Stomach (tissue), 9 donors: Measurements from ENCODE around the gene SMARCB1. TPM values are rescaled to one million over a fixed set of nuclear protein-coding genes. Genes with fewer than 3 reads are reported as not detected.

Experiments used
- DNase-seq, 2 donors: peaks; one replicate each; pipeline versions ENCODE4 v3.0.0 to v3.0.0-alpha.2; 2013 to 2019
- H3K27ac ChIP-seq, 5 donors: fragments of 200-600 bp in 4 of 5; sonication (generic) in 4 of 5; one replicate each; pipeline ENCODE4 v1.5.1; 2013 to 2019; ENCODE audit warnings: mild to moderate bottlenecking in 1 of 5, moderate library complexity in 1 of 5
- H3K27me3 ChIP-seq, 3 donors: fragments of 200-600 bp; sonication (generic); one replicate each; pipeline ENCODE4 v1.5.1; 2017 to 2019; ENCODE audit warnings: mixed run types in 1 of 3
- H3K36me3 ChIP-seq, 4 donors: fragments of 200-600 bp; sonication (generic); 1 replicate in 3 of 4; 2 replicates in 1 of 4; pipeline ENCODE4 v1.5.1; 2016 to 2019
- H3K4me1 ChIP-seq, 4 donors: fragments of 200-600 bp; sonication (generic); one replicate each; pipeline ENCODE4 v1.5.1; 2016 to 2019
- H3K4me3 ChIP-seq, 4 donors: fragments of 200-600 bp; sonication (generic) in 3 of 4; one replicate each; pipeline ENCODE4 v1.5.1; 2016 to 2019; ENCODE audit warnings: mild to moderate bottlenecking in 1 of 4
- H3K9me3 ChIP-seq, 4 donors: fragments of 200-600 bp; sonication (generic); one replicate each; pipeline ENCODE4 v1.5.1; 2016 to 2019
- EP300 ChIP-seq: sonication (generic); formaldehyde crosslinking; IDR thresholded peaks from one replicate; pipeline ENCODE4 v1.6.1; 2017; ENCODE audit warnings: antibody characterized with exemption
- POLR2A ChIP-seq, 4 donors: fragments of 450-650 bp; IDR thresholded peaks; one replicate each; pipeline ENCODE4 v1.6.1; 2016; ENCODE audit warnings: antibody characterized with exemption in 4 of 4, control low read depth in 2 of 4, mild to moderate bottlenecking in 1 of 4, moderate library complexity in 1 of 4
- POLR2AphosphoS5 ChIP-seq, 3 donors: sonication (generic); formaldehyde crosslinking; IDR thresholded peaks; one replicate each; pipeline ENCODE4 v1.6.1; 2016; ENCODE audit warnings: antibody characterized with exemption in 3 of 3
- WGBS, 5 donors: extraction: QIAGEN DNeasy Blood & Tissue Kit in 3 of 5; methylation state at CpG; one replicate each; pipeline versions ENCODE4 v1.1.5 to v1.1.7; 2013 to 2018; 5-methylcytosine and 5-hydroxymethylcytosine counted together
- intact Hi-C: fragments of 100-400 bp; cut with DNase I; formaldehyde crosslinking; loops from one replicate; pipeline ENCODE4 v1.15.1; 2023; ENCODE audit warnings: low total_unique reads
- polyA plus RNA-seq, 3 donors: library from polyadenylated mRNA; stranded (reverse); fragments of 200-250 nt; gene quantifications; one replicate each; pipeline ENCODE4 v1.2.3, GENCODE V29; 2013
- total RNA-seq, 5 donors: library from RNA; depleted of rRNA; stranded (reverse); fragments of >200 nt; gene quantifications; one replicate each; pipeline versions ENCODE4 v1.1.0 to v1.2.3, GENCODE V29; 2014 to 2016
- TF ChIP-seq, protein P1 (sequence below), 7 experiments: fragments of 450-650 bp in 4 of 7; fragments of 200-600 bp in 3 of 7; sonication (generic) in 3 of 7; IDR thresholded peaks; one replicate each; pipeline ENCODE4 v1.5.1; 2016 to 2019; ENCODE audit warnings: antibody characterized with exemption in 7 of 7, control low read depth in 2 of 7, mild to moderate bottlenecking in 1 of 7
- donor health status: healthy with polysubstance abuse.
- donor health status: Bipolar disorder and iron deficiency.
- donor health status: healthy.

SMARCB1 gene
- total and polyA plus RNA-seq, 8 donors = 13.4 to 74.6 (median 40.8) TPM

DNA sequence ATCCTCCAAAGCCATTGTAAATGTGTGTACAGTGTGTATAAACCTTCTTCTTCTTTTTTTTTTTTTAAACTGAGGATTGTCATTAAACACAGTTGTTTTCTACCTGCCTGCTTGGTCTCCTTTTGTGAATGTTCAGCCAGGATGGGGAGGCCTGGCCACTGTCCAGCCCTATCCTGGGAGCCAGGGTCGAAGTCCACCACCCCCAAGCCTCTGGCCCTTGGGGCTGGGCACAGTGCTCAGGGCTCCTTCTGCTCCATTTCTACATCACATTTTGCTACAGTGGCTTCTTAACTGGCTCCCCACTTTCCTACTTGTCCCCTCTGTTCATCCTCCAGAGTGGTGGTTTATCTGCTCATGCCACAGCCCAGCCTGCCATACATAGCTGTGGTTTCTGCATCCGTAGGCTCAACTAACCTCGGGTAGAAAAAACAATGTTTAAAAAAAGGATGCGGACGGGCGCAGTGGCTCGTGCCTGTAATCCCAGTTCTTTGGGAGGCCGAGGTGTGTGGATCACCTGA lies 2.5 kb upstream of the SMARCB1 start:
- H3K9me3 ChIP-seq = no peaks in the 10 kb centered on the region
- 29 to 60% (median 38%) methylated on average over 8 of the region's 8 CpGs for WGBS, 5 donors
- intact Hi-C loops = no loop called here
- peak; percentile 18 to 46 for DNase-seq
- TF ChIP-seq, protein P1, sequence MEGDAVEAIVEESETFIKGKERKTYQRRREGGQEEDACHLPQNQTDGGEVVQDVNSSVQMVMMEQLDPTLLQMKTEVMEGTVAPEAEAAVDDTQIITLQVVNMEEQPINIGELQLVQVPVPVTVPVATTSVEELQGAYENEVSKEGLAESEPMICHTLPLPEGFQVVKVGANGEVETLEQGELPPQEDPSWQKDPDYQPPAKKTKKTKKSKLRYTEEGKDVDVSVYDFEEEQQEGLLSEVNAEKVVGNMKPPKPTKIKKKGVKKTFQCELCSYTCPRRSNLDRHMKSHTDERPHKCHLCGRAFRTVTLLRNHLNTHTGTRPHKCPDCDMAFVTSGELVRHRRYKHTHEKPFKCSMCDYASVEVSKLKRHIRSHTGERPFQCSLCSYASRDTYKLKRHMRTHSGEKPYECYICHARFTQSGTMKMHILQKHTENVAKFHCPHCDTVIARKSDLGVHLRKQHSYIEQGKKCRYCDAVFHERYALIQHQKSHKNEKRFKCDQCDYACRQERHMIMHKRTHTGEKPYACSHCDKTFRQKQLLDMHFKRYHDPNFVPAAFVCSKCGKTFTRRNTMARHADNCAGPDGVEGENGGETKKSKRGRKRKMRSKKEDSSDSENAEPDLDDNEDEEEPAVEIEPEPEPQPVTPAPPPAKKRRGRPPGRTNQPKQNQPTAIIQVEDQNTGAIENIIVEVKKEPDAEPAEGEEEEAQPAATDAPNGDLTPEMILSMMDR (IDR thresholded peaks at IDR 0.05) = no peak
- TF ChIP-seq POLR2AphosphoS5 (IDR thresholded peaks at IDR 0.05) (no peak), EP300 (no peak), POLR2A (IDR thresholded peaks at IDR 0.05) (no peak)
- H3K27me3 ChIP-seq = no peaks in the 10 kb centered on the region
- H3K4me1 ChIP-seq = peaks cover 27 to 42% (median 39%) of the 10 kb centered on the region in 4 donors
- no peak overlapping the region for H3K4me3 ChIP-seq
- H3K36me3 ChIP-seq = no peaks in the 10 kb centered on the region
- peak overlapping the region in 2 of 5 donors; percentile 37 to 49 for H3K27ac ChIP-seq

DNA sequence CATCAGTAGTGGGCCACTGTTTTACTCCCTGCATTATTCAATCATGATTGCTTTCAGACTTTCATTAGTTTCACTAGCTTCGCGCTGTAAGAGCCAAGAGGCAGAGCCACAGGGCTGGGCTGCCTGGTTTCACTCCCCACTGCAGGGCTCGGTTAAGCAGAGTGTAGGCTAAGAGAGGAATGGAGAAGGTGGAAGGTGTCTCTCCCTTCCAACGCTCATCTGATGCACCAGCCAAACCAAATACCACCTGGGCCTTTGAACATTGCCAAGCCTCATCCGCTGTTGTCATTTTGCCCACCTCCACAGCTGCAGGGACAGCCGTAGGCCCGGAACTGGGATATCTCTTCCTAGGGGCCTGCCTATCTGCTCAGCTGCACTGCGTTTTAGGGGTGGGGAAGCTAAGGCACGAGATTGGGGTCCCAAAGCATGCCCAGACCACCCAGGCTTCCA lies 480 bp upstream of the SMARCB1 start:
- Histone ChIP-seq H3K27me3 (no peaks in the 10 kb centered on the region), H3K4me3 (peak overlapping the region; percentile 61 to 96 (median 86)), H3K36me3 (peaks cover 0 to under 1% (median under 1%) of the 10 kb centered on the region in 4 donors), H3K9me3 (no peaks in the 10 kb centered on the region), H3K4me1 (peaks cover 27 to 62% (median 58%) of the 10 kb centered on the region in 4 donors), H3K27ac (peak overlapping the region; percentile 98 to 100 (median 100))
- TF ChIP-seq EP300 (no peak), POLR2AphosphoS5 (IDR thresholded peaks at IDR 0.05) (no peak), POLR2A (IDR thresholded peaks at IDR 0.05) (no peak)
- TF ChIP-seq, protein P1 (IDR thresholded peaks at IDR 0.05) = no peak
- no peak for DNase-seq
- 44 to 67% (median 52%) methylated on average over 5 to 9 of the region's 9 CpGs for WGBS, 5 donors
- intact Hi-C loops = no loop called here

GRCh38 chr22:23787600-23787896 lies 782 bp downstream of the SMARCB1 start:
- Histone ChIP-seq H3K27me3 (no peaks in the 10 kb centered on the region), H3K27ac (peak overlapping the region; percentile 98 to 100 (median 100)), H3K9me3 (no peaks in the 10 kb centered on the region), H3K4me1 (peaks cover 32 to 73% (median 65%) of the 10 kb centered on the region in 4 donors), H3K36me3 (peaks cover 12 to 14% (median 13%) of the 10 kb centered on the region in 4 donors), H3K4me3 (peak overlapping the region; percentile 61 to 96 (median 86))
- TF ChIP-seq, protein P1 (IDR thresholded peaks at IDR 0.05) = no peak
- no peak for TF ChIP-seq POLR2A (IDR thresholded peaks at IDR 0.05)
- TF ChIP-seq POLR2AphosphoS5 (IDR thresholded peaks at IDR 0.05) = no peak
- TF ChIP-seq EP300 = no peak
- intact Hi-C loops = no loop called here
- DNase-seq = no peak
- WGBS, 5 donors = 0 to 2% (median 1%) methylated on average over 5 of the region's 5 CpGs

- Histone ChIP-seq H3K27me3 (no peaks in the 10 kb centered on the region), H3K4me3 (peak overlapping the region; percentile 61 to 96 (median 86)), H3K4me1 (peaks cover 32 to 73% (median 65%) of the 10 kb centered on the region in 4 donors), H3K36me3 (peaks cover 15 to 17% (median 16%) of the 10 kb centered on the region in 4 donors), H3K9me3 (no peaks in the 10 kb centered on the region), H3K27ac (peak overlapping the region in 4 of 5 donors; percentile 99 to 100 (median 100))
- intact Hi-C loops = no loop called here
- 39 to 57% (median 44%) methylated on average over 3 of the region's 3 CpGs for WGBS, 5 donors
- TF ChIP-seq, protein P1 (IDR thresholded peaks at IDR 0.05) = no peak
- no peak for TF ChIP-seq POLR2AphosphoS5 (IDR thresholded peaks at IDR 0.05)
- no peak for TF ChIP-seq POLR2A (IDR thresholded peaks at IDR 0.05)
- TF ChIP-seq EP300 = no peak
- peak in 1 of 2 donors; percentile 2 for DNase-seq
These were observed 1.1 kb downstream of the SMARCB1 start for GRCh38 chr22:23787910-23788309.
